ENCODE results near the gene ZNF628.
A peak's percentile ranks its signal among the peaks of the same experiment; 100 is the strongest.

The ZNF628 gene

GRCh38 chr19:55449469-55449868, 26.9 kb upstream of the ZNF628 start:
- TF ChIP-seq CTCF (conservative IDR thresholded peaks at IDR 0.05; ENCODE audit: low read depth, low read length): no peak
- no peak overlapping the region for H3K4me3 ChIP-seq (ENCODE audit: low read depth, low read length)
- no peak for DNase-seq (ENCODE audit: low read depth)

- H3K4me3 ChIP-seq (ENCODE audit: low read depth, low read length): no peak overlapping the region
- DNase-seq (ENCODE audit: low read depth): no peak
- no peak for TF ChIP-seq CTCF (conservative IDR thresholded peaks at IDR 0.05; ENCODE audit: low read depth, low read length)
Observed at GRCh38 chr19:55451163-55451964, 25.1 kb upstream of the ZNF628 start.

- TF ChIP-seq CTCF (conservative IDR thresholded peaks at IDR 0.05; ENCODE audit: low read depth, low read length): no peak
- no peak for DNase-seq (ENCODE audit: low read depth)
- peak overlapping the region; percentile 40 for H3K4me3 ChIP-seq (ENCODE audit: low read depth, low read length)
Observed at GRCh38 chr19:55451965-55452748, 24.3 kb upstream of the ZNF628 start.

- peak overlapping the region; percentile 40 for H3K4me3 ChIP-seq (ENCODE audit: low read depth, low read length)
- peak; percentile 90 for DNase-seq (ENCODE audit: low read depth)
- peak; percentile 23 for TF ChIP-seq CTCF (conservative IDR thresholded peaks at IDR 0.05; ENCODE audit: low read depth, low read length)
Observed at GRCh38 chr19:55452749-55453346, 23.6 kb upstream of the ZNF628 start.

- DNase-seq (ENCODE audit: low read depth): no peak
- H3K4me3 ChIP-seq (ENCODE audit: low read depth, low read length): no peak overlapping the region
- TF ChIP-seq CTCF (conservative IDR thresholded peaks at IDR 0.05; ENCODE audit: low read depth, low read length): peak; percentile 3
Observed at GRCh38 chr19:55453511-55454260, 22.7 kb upstream of the ZNF628 start.

GRCh38 chr19:55454787-55455243, 21.6 kb upstream of the ZNF628 start:
- peak; percentile 59 for DNase-seq (ENCODE audit: low read depth)
- H3K4me3 ChIP-seq (ENCODE audit: low read depth, low read length): no peak overlapping the region
- peak; percentile 82 for TF ChIP-seq CTCF (conservative IDR thresholded peaks at IDR 0.05; ENCODE audit: low read depth, low read length)
